Measurements from ENCODE around the gene DAAM2.

The DAAM2 gene

DNA sequence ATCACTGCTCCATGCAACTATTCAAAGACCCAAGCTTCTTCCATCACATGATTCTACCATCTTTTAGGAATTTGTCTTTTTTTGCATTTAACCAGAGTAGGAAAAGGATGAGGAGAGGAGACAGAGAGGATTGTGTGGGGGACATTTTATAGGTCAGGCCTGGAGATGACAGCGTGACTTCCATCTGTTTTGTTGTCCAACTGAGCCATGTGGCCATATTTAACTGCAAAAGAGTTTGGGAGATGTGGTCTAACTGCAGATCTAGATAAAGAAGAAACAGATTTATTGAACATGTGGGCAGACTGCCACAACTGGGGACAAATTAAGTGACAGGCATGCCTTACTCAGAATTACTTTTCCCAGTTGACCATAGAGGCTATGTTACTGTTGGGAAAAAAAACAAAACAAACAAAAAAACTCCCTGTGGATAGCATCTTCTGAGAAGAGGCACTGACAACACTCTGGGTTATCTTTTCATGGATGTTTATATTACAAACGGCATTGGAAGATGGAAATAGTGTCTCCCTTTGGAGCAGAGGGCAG is 161.0 kb downstream of the DAAM2 start:
- H3K36me3 ChIP-seq (ENCODE audit: control insufficient read depth, insufficient read depth, low read length): no peaks in the 10 kb centered on the region
- DNase-seq (ENCODE audit: extremely low read depth, insufficient read length): no peak
- TF ChIP-seq, protein P1, sequence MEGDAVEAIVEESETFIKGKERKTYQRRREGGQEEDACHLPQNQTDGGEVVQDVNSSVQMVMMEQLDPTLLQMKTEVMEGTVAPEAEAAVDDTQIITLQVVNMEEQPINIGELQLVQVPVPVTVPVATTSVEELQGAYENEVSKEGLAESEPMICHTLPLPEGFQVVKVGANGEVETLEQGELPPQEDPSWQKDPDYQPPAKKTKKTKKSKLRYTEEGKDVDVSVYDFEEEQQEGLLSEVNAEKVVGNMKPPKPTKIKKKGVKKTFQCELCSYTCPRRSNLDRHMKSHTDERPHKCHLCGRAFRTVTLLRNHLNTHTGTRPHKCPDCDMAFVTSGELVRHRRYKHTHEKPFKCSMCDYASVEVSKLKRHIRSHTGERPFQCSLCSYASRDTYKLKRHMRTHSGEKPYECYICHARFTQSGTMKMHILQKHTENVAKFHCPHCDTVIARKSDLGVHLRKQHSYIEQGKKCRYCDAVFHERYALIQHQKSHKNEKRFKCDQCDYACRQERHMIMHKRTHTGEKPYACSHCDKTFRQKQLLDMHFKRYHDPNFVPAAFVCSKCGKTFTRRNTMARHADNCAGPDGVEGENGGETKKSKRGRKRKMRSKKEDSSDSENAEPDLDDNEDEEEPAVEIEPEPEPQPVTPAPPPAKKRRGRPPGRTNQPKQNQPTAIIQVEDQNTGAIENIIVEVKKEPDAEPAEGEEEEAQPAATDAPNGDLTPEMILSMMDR (IDR thresholded peaks at IDR 0.05; ENCODE audit: insufficient read depth, low read length, poor library complexity, severe bottlenecking): no peak
- H3K27me3 ChIP-seq (replicated peaks; ENCODE audit: control insufficient read depth, insufficient read depth, low read length): no peaks in the 10 kb centered on the region
- H3K4me3 ChIP-seq (replicated peaks; ENCODE audit: low read depth, low read length): no peak overlapping the region

Measured in GM06990 (cell line).